Skeletal muscle cell (primary cell): ENCODE results near the gene CPA5.

Experiments
- DNase-seq: peaks from one replicate; pipeline ENCODE4 v3.0.0-alpha.2; 2010; ENCODE audit warnings: low read depth
- H3K4me3 ChIP-seq: 2 replicates; pipeline ENCODE4 v1.5.1; 2011; ENCODE audit warnings: low read depth, mild to moderate bottlenecking, control low read depth, low read length, moderate library complexity

Gene CPA5

GRCh38 chr7:130388671-130389070 is 44.1 kb downstream of the CPA5 start:
- no peak for DNase-seq
- no peak overlapping the region for H3K4me3 ChIP-seq

- H3K4me3 ChIP-seq = no peak overlapping the region
- DNase-seq = no peak
Measured at GRCh38 chr7:130390486-130390885, 45.9 kb downstream of the CPA5 start.

- no peak overlapping the region for H3K4me3 ChIP-seq
- DNase-seq = peak; percentile 60
Measured at GRCh38 chr7:130393101-130393561, 48.5 kb downstream of the CPA5 start.

- DNase-seq = no peak
Measured at GRCh38 chr7:130393841-130394411, 49.3 kb downstream of the CPA5 start.

GRCh38 chr7:130394421-130395195 is 50.0 kb downstream of the CPA5 start:
- DNase-seq = no peak
- no peak overlapping the region for H3K4me3 ChIP-seq

More at GRCh38 chr7:130393841-130394411, 49.3 kb downstream of the CPA5 start:
- no peak overlapping the region for H3K4me3 ChIP-seq

GRCh38 chr7:130395421-130395820 is 50.8 kb downstream of the CPA5 start:
- no peak overlapping the region for H3K4me3 ChIP-seq
- DNase-seq = no peak

- no peak overlapping the region for H3K4me3 ChIP-seq
- no peak for DNase-seq
Measured at GRCh38 chr7:130396109-130396508, 51.5 kb downstream of the CPA5 start.

- DNase-seq = no peak
Measured at GRCh38 chr7:130397051-130397757, 52.6 kb downstream of the CPA5 start.

GRCh38 chr7:130397758-130398073 is 53.1 kb downstream of the CPA5 start:
- H3K4me3 ChIP-seq = no peak overlapping the region
- no peak for DNase-seq

More at GRCh38 chr7:130397051-130397757, 52.6 kb downstream of the CPA5 start:
- no peak overlapping the region for H3K4me3 ChIP-seq

- DNase-seq = no peak
- no peak overlapping the region for H3K4me3 ChIP-seq
Measured at GRCh38 chr7:130398526-130399090, 54.0 kb downstream of the CPA5 start.

- DNase-seq = no peak
Measured at GRCh38 chr7:130400120-130400572, 55.5 kb downstream of the CPA5 start.

GRCh38 chr7:130401101-130401500 is 56.5 kb downstream of the CPA5 start:
- DNase-seq = no peak
- H3K4me3 ChIP-seq = no peak overlapping the region

More at GRCh38 chr7:130400120-130400572, 55.5 kb downstream of the CPA5 start:
- H3K4me3 ChIP-seq = no peak overlapping the region

- DNase-seq = no peak
Measured at GRCh38 chr7:130401578-130401977, 57.0 kb downstream of the CPA5 start.

GRCh38 chr7:130405003-130405402 is 60.4 kb downstream of the CPA5 start:
- DNase-seq = no peak
- no peak overlapping the region for H3K4me3 ChIP-seq

More at GRCh38 chr7:130401578-130401977, 57.0 kb downstream of the CPA5 start:
- H3K4me3 ChIP-seq = no peak overlapping the region

- no peak overlapping the region for H3K4me3 ChIP-seq
- no peak for DNase-seq
Measured at GRCh38 chr7:130409067-130409711, 64.6 kb downstream of the CPA5 start.

GRCh38 chr7:130409712-130410072 is 65.1 kb downstream of the CPA5 start:
- no peak for DNase-seq
- no peak overlapping the region for H3K4me3 ChIP-seq

- DNase-seq = no peak
- no peak overlapping the region for H3K4me3 ChIP-seq
Measured at GRCh38 chr7:130410868-130411541, 66.4 kb downstream of the CPA5 start.

GRCh38 chr7:130413201-130413600 is 68.6 kb downstream of the CPA5 start:
- no peak for DNase-seq
- no peak overlapping the region for H3K4me3 ChIP-seq

- H3K4me3 ChIP-seq = no peak overlapping the region
- DNase-seq = no peak
Measured at GRCh38 chr7:130415006-130415405, 70.4 kb downstream of the CPA5 start.
